Kidney tubule cell (primary cell): Measurements from ENCODE around the gene GNA12.
A peak's percentile ranks its signal among the peaks of the same experiment; 100 is the strongest.
"Not testable (repeated sequence)": the region's sequence is repeated elsewhere in the genome, so short reads cannot be mapped to it uniquely, and the experiment has no call there.

ENCODE experiments used
- DNase-seq: peaks from one replicate; pipeline ENCODE4 v3.0.0-alpha.2; 2018; ENCODE audit warnings: low spot score

The GNA12 gene

DNA sequence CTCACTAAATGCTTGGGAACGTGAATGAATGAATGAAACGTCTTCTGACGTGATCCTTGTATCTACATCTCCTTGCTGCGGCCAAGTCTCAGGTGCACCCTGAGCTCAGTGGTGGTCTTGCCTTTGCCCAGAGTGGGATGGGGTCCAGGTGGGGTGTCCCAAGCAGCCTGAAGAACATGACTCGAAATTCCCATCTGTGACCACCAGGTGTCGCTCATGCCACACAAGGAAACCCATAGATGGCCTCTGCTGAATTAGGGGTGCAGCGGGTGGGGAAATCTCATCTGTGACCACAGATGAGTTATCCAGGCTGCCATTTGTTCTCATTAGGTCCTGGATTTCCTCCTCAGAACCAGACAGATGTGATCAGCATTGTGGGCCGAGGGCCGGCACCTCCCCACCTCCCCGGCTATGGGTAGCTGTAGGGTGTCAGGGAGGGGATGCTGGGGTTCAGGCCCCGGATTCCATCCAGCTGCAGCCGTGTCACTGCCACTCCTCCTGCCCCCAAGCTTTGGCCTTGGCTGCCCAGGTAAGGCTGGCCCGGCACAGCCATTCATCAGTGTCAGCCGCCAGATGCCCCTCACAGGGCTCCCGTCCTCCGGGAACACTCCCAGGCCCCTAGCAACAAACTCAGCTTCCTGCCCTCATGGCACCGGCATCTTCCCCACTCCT, 21.0 kb upstream of the GNA12 start:
- DNase-seq, result peak; percentile 61

DNA sequence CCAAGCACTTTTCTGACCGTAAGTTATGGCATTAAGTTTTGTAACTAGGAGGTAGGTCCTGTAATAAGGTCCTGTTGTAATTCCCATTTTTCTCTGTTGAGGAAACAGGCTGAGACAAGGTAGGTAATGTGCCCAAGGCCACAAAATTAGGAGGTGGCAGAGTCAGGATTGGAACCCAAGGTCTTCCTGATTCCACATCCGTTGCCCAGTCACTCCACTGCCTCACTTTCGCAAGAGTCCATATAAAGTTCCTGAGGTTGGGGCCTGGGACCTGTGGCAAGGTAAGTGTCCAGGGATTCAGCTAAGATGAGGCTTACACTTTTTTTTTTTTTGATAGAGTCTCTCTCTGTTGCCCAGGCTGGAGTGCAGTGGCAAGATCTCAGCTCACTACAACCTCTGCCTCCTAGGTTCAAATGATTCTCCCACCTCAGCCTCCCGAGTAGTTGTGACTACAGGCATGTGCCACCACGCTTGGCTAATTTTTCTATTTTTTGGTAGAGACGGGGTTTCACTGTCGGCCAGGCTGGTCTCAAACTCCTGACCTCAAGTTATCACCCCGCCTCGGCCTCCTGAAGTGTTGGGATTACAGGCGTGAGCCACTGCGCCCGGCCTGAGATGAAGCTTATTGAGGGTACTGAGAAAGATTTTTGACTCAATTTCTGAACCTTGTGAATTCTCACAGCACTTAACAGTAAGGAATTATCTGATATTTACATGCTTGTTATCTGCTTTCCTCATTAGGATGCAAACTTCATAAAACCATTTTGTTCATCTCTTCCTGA, 20.3 kb upstream of the GNA12 start:
- peak; percentile 15 for DNase-seq

DNA sequence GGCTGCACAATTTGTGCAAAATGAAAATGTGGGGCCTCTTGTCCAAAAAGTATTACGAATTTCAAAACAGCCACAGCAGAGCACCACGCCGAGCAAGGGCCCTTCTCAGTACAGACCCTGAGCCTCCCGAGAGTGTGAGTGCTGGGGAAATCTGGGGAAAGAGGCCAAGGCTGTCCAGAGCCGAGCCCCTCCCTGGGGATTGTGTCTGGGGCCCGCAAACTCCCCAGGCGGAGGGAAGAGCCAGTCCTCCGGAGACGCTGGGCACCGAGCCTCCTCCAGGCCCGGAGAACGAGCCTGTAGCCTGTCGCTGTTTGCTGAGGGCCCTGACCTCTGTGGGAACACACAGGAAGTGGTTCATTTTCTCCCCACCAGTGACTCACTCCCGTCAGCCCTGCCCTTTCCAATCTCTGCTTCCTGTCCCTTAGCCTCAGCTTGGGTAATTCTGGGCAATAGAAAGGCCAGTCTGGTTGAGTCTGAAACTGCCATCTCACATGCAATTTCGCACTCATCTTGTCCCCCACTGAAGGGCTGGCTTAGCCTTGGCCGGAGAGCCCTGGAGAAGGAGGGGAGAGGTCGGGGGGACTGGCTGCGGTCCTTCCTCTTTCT, 19.5 kb upstream of the GNA12 start:
- peak; percentile 92 for DNase-seq

DNA sequence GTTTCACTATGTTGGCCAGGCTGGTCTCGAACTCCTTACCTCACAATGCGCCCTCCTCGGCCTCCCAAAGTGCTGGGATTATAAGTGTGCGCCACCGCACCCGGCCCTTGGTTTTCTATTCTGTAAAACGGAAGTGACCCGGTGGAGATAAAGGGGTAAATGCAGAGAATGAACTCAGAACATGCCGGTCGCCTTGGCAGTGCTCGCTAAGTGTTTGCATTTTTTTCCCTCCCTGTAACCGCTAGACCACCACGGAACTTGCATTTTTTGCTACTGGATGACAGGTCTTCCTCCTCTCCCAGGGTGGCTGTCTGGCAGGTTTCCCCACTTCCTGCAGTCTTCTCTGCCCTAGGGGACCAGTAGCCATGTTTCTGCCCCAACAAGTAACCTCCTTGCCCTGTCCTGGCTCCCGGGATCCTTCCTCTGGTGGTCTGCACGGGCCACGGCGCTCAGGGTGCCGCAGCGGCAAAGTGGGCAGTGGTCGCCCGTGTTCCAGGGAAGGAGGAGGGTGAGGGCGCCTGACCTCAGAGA, 18.8 kb upstream of the GNA12 start:
- no peak for DNase-seq

DNA sequence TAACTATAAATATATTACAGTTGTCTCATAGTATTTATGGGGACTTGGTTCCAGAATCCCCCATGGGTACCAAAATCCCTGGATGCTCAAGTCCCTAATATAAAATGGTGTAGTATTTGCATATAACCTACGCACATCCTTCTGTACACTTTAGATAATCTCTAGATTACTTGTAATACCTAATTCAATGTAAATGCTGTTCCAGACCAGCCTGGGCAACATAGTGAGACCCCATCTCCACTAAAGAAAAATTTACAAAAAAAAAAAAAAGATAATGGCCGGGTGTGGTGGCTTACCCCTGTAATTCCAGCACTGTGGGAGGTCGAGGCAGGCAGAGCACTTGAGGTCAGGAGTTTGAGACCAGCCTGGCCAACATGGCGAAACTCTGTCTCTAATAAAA, 17.4 kb upstream of the GNA12 start:
- no peak for DNase-seq

DNA sequence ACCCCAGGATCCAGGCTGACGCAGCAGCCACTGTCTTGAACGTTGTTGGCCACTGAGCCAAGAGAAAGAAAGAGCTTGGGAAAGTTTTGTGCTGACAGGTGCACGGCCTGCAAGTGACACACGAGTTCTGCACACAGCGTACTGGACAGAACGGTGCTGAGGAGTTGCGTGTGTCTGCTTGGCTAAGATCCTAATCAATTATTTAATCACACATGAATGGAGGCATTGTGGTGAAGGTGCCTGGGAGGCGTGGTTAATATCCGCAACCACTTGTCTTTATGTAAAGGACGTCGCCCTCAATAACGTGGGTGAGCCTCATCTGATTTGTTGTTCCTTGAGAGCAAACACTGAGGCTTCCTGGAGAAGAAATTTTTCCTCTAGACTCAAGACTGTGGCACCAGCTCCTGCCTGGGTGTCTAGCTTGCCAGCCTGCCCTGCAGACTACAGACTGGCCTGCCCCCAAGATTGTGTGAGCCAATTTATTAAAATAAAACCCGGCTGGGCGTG, 16.6 kb upstream of the GNA12 start:
- DNase-seq, result no peak

DNA sequence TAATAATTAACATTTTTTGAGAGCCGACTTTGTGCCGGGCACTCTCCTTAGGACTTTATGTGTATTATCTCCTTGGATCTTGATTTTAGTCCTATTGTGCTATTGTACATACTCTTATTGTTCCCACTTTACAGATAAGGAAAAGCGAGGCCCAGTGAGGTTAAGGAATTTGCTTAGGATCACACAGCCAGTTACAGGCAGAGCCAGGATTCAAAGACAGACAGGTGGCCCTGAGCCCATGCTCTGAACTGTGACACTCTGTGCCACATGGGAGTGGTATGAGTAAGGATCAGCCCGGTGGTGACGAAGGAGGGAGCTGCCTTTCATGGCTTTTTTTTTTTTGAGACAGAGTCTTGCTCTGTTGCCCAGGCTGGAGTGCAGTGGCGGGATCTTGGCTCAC, 15.8 kb upstream of the GNA12 start:
- no peak for DNase-seq

DNA sequence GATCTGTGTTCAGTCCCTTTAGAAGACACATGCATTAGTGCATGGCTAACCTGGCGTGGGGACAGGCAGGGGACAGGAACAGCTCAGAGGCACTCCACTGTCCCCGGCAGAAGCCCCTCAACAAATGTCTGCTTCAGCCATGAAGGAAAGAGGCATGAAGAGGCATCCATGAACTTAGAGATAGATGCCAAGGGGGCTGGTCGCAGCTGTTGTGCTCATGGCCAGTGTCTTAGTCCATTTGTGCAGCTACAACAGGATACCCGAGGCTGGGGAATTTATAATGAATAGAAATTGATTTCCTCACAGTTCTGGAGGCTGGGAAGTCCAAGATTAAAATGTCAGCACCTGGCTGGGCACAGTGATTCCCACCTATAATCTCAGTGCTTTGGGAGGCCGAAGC, 14.5 kb upstream of the GNA12 start:
- DNase-seq, result no peak

DNA sequence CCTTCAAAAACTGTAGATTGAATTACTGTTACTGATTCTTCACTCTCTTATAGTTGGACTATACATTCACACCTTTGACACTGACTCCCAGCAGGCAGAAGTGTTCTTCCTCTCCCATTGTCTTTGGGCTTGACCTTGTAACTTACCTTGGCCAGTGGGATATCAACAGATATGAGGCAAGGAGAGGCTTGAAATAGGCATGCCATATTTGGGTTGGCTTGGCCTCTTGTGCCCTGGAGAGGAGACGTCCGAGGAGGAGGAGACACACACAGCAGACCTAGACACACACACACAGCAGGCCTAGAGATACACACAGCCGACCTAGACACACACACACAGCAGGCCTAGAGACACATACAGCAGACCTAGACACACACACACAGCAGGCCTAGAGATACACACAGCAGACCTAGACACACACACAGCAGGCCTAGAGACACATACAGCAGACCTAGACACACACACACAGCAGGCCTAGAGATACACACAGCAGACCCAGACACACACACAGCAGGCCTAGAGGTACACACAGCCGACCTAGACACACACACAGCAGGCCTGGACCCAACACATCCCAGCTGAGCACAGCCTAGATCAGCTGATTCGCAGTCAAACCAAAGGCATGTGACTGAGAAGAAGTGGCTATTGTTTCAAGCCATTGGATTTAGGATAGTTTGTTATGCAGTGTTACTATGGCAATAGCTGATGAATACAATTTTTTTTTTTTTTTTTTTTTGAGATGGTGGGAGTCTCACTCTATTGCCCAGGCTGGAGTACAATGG, 12.5 kb upstream of the GNA12 start:
- peak; percentile 44 for DNase-seq

DNA sequence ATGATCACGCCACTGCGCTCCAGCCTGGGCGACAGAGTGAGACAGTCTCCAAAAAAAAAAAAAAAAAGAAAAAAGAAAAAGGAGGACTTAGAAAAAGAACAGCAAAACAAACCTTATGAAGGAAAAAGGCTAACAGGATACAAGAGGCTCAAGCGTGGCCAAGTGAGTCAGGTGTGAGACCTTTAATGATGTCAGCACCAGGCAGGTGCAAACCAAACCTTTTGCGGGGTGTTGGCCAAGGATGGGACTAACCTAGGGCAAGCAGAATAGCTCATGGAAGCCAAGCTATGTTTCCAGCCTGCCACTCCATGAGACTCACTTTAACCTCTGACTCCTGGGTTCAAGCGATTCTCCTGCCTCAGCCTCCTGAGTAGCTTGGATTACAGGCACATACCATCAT, 11.3 kb upstream of the GNA12 start:
- peak; percentile 21 for DNase-seq

DNA sequence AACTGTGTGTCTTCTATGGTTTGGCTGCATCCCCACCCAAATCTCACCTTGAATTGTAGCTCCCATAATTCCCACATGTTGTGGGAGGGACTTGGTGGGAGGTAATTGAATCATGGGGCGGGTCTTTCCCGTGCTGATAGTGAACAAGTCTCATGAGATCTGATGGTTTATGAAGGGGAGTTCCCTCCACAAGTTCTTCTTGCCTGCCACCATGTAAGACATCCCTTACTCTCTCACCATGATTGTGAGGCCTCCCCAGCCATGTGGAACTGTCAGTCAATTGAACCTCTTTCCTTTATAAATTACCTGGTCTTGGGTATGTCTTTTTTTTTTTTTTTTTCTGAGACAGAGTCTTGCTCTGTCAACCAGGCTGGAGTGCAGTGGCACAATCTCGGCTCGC, 9.4 kb upstream of the GNA12 start:
- DNase-seq, result not testable (repeated sequence)

DNA sequence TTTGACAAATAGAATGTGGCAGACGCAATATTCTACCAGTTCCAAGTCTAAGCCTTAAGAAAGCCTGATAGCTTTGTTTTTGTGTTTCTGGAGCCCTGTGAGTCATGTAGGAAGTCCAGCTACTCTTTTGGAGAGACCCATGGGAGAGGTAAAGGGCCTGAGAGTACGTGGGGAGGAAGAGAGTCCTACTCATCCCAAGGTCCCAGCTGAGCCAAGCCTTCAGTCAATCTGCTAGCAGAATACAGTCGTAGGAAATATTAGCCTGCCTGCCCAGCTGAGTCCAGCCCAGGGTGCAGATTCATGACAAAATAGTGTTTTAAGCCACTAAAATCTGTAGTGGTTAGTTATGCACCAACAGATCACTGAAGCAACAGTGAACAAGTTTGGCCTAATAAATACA, 9.0 kb upstream of the GNA12 start:
- DNase-seq, result no peak

DNA sequence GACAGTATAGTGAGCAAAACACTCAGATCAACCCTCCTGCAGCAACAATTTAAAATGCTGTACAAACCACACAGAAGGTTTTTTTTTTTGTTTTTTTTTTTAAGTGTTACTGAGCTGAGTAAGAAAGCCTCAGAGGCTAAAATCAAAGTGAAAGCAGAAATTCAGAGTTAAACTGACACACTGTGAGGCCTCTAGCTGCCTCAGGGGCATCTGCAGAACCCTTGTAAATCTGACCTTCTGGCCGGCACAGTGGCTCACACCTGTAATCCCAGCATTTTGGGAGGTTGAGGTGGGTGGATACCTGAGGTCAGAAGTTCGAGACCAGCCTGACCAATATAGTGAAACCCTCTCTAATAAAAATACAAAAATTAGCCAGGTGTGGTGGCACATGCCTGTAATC, 7.4 kb upstream of the GNA12 start:
- no peak for DNase-seq

DNA sequence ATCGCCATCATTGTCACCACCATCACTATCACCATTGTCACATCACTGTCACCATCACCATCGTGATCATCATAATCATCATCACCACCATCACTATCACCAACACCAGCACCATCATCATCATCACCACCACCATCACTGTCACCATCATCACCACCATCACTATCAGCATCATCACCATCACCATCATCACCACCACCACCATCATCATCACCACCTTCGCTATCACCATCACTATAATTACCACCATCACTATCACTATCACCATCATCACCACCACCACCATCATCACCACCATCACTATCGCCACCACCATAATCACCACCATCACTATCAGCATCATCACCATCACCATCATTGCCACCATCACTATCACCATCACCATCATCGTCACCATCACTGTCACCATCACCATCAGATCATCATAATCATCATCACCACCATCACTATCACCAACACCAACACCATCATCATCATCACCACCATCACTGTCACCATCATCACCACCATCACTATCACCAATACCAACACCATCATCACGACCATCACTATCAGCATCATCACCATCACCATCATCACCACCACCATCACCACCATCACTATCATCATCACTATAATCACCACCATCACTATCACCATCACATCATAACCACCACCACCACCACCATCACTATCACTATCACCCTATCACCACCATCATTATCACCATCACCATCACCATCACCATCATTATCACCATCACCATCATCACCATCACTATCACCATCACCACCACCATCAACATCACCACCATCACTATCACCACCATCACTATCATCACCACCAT, 6.0 kb upstream of the GNA12 start:
- DNase-seq, result no peak

DNA sequence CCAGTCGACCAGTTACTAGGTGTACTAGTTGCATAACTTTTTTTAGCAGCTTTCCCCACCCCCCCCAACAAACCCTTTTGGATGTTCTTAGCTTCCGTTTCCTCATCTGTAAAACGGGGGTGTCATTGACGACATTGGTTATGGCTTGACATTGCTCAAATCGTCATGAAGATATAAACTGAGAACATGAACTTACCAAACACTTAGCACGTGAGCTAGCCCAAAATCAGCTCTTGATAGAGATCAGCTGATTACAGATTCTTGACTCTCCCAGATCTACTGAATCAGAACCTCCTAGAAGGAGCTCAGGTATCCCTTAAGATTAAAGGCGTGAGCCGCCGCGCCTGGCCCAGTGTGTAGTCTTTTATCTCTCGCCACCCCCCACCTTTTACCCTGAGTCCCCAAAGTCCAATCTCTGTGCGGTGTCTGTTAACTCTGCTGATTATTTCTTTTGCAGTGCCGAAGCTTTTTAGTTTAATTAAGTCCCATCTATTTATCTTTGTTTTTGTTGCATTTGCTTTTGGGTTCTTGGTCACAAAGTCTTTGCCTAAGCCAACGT, 1.0 kb upstream of the GNA12 start:
- no peak for DNase-seq

DNA sequence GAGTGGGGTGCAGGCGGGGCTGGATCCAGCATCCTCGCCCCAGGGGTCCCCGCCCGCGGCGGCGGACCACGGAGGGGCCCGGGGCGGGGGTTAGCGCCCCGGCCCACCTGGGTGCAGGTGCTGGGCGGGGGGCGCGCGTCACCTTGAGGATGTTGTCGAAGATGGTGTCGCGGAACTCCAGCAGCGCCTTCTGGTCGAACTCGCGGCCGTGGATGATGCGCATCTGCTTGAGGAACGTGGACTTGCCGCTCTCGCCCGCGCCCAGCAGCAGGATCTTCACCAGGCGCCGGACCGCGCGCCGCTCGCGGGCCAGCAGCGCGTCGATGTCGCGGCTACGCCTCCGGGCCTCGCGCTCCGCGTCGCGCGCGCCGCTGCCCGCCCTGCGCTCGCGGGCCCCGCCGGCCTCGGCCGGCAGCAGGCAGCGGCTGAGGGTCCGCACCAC, 376 bp downstream of the GNA12 start:
- DNase-seq, result no peak

DNA sequence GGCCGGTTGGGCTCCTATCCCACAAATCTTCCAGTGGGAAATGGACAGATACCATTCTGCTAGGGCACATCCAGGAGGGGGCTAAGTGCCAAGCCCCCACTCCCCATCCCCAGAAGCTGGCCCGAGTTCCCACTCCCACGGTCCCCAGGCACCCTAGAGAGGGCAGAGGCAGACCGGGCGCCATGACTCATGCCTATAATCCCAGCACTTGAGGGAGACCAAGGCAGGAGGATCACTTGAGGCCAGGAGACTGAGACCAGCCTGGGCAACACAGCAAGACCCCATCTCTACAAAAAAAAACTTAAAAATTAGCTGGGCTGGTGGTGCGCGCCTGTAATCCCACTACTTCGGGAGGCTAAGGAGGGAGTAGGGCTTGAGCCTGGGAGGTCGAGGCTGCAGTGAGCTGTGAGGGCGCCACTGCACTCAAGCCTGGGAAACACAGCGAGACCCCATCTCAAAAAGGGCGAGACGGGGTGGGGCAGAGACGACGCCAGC, 870 bp downstream of the GNA12 start:
- DNase-seq, result no peak

DNA sequence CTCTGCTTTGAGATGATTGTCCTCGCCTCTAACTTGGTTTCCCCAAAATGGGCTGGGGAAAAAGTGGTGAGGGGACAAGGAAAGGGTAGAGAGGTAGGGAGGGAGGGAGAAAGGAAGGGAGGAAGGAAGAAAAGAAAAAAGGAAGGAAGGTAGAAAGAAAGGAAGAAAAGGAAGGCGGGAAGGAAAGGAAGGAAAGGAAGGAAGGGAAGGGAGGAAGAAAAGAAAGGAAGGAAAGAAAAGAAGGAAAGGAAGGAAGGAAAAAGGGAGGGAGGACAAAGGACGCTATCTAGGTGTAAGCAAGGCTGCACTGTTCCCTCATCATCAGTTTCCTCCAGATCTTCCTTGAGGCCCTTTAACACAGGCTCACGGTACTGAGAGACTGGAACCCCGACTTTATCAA, 2.2 kb downstream of the GNA12 start:
- DNase-seq, result no peak

DNA sequence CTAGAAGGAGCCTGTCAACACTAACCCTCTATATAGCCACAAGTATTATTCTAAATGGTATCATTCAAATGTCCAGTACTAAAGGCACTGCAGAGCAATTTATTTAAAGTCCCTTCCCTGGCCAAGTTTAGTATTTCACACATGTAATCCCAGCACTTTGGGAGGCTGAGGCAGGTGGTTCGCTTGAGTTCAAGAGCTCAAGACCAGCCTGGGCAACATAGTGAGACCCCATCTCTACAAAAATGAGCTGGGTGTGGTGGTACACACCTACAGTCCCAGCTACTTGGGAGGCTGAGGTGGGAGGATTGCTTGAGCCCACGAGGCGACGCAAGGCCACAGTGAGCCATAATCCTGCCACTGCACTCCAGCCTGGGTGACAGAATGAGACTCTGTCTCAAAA, 3.6 kb downstream of the GNA12 start:
- DNase-seq, result no peak

DNA sequence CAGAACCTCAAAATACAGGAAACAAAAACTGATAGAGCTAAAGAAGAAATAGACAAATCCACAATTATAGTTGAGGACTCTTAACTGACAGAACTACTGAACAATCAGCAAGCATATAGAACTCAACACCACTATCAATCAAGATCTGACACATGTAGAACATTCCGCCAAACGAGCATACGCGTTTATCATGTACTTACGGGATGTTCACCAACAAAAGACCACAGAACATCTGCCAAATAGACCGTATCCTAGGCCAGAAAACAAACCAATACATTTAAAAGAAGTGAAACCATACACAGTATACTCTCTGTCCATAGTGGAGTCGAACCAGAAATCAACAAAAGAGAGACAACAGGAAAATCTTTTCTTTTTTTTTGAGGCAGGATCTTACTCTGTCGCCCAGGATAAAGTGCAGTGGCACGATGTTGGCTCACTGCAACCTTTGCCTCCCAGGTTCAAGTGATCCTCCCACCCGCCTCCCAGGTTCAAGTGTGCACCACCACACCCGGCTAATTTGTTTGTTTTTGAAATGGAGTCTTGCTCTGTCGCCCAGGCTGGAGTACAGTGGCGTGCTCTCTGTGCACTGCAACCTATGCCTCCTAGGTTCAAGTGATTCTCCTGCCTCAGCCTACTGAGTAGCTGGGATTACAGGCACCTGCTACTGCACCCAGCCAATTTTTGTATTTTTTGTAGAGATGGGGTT, 5.1 kb downstream of the GNA12 start:
- DNase-seq, result no peak
